HG03354 (cell line): ENCODE measurements around the gene HPS5.
"Not testable (repeated sequence)": the region's sequence is repeated elsewhere in the genome, so short reads cannot be mapped to it uniquely, and the experiment has no call there.

Source experiments
- ATAC-seq: cut with Tn5 transposase; IDR thresholded peaks from one replicate; pipeline ENCODE4 v1.9.1; 2021; ENCODE audit warnings: mild to moderate bottlenecking; ENCODE audit not compliant: unreplicated experiment, poor library complexity, severe bottlenecking

HPS5 gene

DNA sequence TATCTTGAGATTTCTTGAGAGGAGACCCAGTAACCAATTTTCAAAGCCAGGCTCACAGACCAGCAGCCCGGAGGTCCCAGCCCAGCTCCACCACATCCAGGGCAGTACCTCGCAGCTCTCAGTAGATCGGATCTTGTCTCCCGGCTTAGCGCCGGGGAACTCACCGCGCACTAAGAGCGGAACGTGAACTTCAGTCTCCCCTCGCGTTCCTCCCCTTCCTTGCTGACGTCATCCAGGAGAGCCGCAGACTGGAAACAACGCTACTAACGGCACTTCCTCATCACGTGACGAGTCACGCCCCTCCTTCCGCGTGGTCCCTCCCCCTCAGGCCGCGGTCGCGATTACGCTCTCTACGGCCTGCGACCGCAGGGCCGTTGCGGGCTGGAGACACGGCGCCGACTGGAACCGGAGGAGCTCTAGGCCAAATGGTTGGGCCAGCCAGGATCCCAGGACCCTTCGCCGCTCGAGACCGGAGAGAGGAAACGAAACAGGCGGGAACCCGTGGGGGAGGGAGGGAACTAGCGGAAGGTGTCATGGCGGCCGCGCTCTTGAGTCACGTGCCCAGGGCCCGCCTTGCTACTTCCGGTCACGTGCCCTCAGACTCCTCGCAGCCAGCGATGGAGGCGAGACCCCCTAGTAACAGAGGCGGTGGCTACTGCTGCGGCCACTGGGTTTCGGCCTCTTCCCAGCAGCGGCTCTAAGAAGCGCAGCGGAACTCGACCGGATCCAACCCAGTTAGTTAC lies at the start of gene HPS5, which contains the start of gene GTF2H1:
Gene HPS5 (minus strand): TSS at position 172 of the 743 bp plus-strand sequence. CDS start 4,282 bp downstream, outside the sequence.
Gene GTF2H1 (plus strand): TSS at position 599 of the 743 bp plus-strand sequence. CDS start 10,508 bp downstream, outside the sequence.
- ATAC-seq = peak; percentile 90

DNA sequence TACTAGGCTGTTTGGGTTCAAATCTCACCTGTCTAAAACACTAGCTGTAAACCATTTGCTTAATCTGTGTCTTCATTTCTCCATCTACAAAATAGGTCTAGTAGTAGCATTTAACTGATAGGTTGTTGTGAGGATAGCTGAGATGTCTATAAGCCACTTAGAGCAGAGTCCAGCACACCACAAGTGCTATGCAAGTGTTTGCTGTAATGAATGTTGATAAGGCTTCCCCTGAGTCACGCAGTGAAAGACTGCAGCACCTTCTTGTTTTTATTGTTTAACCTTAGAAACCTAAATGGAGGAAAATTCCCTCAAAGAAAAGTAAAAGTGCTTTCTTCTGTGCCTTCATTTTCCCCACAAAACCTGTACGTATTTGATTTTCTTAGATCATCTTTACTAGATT lies 49.3 kb upstream of the HPS5 start:
- no peak for ATAC-seq

DNA sequence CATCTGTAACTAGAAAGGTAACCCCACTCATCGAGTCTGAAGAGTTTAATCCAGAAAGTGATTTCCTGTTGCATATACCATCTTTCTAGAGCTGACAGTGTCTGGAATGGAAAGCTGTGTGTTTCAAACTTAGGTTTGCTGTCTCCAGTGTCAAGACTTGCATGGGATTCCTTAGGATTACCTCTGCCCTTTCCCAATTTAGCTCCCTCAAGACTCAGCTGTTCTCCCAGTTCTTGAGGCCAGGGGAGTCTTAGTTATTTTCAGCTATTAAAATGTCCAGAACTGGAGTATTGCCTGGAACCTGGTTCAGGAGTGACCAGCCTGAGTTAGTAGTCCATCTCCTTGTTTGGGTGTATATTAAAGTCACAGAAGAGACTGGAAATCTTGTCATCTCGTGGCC lies 47.5 kb upstream of the HPS5 start:
- no peak for ATAC-seq

- ATAC-seq = no peak
Observed at GRCh38 chr11:18368221-18368620, 46.3 kb upstream of the HPS5 start.

DNA sequence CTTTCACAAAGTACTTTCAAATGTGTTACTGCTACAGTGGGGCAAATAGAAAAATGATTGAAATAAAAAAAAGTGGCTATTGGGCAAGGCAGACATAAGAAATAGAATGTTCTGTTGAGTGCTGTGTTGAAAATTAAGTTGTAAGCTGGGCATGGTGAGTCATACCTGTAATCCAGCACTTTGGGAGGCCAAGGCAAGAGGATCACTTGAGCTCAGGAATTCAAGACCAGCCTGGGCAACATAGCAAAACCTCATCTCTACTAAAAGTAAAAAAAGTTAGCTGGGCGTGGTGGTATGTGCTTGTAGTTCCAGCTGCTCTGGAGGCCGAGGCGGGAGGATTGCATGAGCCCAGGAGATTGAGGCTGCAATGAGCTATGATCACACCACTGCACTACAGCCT lies 45.5 kb upstream of the HPS5 start:
- ATAC-seq = no peak

DNA sequence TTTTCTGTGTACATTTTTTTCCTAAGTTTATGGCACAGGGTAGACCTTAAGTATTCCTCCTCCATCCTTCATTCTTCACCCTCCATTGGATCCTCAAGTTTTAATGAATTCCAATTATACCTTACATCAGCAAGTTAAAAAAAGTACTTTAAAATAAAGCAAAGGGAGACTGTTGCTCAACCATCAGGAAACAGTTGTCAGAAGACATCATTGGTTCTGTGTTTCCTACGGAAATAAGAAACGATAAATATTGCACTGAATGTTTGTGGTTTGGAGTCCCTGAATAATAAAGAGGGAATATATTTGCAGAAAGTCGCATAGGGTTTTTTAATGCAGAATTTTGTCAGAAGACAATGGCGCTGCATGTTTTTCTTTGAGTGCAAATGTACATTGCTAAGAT lies 44.3 kb upstream of the HPS5 start:
- ATAC-seq = no peak

- no peak for ATAC-seq
Observed at GRCh38 chr11:18365741-18366140, 43.8 kb upstream of the HPS5 start.

DNA sequence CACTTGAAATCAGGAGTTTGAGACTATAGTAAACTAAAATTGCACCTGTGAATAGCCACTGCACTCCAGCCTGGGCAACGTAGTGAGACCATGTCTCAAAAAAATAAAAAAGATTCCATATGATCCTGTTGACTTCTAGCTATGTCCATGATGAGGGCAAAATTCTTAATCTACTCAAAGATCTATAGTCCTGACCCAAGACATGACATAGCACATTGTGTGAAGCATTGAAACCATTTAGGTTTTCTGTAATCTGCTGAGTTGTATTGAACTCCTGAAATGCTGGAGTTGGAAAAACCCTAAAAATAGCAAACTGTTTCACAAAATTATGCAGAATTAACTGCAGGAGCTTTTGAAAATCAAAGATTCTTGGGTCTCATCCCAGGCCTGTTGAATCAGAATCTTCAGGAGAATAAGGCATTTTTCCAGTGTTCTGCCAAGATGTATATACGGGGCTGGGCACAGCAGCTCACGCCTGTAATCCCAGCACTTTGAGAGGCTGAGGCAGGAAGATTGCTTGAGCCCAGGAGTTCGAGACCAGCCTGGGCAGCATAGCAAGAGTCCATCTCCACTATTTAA lies 42.6 kb upstream of the HPS5 start:
- ATAC-seq = no peak

GRCh38 chr11:18361154-18361553 lies 39.2 kb upstream of the HPS5 start:
- ATAC-seq = no peak

GRCh38 chr11:18358646-18359045 lies 36.7 kb upstream of the HPS5 start:
- ATAC-seq = no peak

DNA sequence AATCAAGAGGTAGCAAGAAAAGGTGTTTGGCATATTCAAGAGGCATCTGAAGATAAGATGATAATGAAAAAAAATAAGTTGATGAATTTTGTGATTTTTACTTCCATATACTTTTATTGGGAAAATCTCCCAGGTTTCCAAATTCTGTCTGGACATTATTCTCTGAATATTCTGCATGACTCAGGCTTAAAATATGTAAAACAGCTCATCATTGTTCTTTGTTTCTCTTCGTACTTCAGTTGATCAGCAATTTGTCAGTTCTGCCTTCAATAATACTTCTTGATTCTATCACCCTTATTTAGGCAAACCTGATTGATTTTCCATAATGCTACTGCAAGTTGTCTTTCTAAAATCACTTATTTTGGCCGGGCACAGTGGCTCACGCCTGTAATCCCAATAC lies 30.6 kb upstream of the HPS5 start:
- no peak for ATAC-seq

DNA sequence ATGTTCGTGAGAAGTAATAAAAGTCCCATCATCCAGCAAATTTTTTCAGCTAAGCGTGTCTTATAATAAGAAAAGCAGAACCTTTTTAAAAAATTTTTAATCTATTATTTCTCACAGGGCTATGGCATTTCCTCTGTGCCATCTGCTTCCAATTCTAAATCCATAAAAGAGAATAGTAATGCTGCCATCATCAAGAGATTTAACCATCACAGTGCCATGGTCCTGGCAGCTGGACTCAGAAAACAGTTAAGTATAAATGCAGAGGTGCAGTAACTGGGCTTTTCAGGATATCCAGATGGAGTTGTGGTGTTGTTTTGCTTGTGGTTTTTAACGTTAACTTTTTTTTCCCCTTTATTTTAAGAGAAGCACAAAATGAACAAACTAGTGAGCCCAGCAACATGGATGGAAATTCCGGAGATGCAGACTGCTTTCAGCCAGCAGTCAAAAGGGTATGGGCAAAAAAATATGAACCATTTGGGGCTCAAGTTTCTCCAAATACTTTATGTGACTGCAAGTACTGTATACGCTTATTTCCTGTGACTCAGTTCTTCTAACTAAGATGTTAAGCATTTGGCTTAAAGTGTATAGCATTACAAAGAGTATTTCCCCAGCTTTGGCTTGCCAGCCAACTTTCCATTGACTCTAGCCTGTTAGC lies 25.7 kb upstream of the HPS5 start:
- no peak for ATAC-seq

- no peak for ATAC-seq
Observed at GRCh38 chr11:18332891-18333290, 11.0 kb upstream of the HPS5 start.

- no peak for ATAC-seq
Observed at GRCh38 chr11:18332302-18332701, 10.4 kb upstream of the HPS5 start.

- ATAC-seq = no peak
Observed at GRCh38 chr11:18330921-18331320, 9.0 kb upstream of the HPS5 start.

GRCh38 chr11:18329196-18329870 lies 7.4 kb upstream of the HPS5 start:
- ATAC-seq = peak; percentile 88

DNA sequence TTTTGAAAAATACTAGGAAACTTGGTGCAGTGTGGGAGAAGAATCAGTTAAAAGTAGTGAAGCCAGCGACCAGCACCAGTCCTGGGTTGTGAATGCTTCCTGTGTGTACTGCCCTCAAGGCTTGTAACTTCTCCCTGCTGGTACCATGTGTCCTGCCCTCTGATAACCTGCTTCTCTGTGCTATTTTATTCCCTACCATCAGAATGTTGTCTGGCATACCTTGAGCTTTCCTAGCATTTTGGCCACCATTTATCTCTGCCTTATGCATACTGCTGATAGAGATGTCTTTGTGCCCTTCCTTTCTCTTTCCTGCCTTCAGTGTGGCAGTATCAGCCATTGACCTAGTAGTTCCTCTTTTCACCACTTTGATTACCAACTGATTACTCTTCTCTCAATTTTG lies 2.4 kb upstream of the HPS5 start:
- no peak for ATAC-seq

DNA sequence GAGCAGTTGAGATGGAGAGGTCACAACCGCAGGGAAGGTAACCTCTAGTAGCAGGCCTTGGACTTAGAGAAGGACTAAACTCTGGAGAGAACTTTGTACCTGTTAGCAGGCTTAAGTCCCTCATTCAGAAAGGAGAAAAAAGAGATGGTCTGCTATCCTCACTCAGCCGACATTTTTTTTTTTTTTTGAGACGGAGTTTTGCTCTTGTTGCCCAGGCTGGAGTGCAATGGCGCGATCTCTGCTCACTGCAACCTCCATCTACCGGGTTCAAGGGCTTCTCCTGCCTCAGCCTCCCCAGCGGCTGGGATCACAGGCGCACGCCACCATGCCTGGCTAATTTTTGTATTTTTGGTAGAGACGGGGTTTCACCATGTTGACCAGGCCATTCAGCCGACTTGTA lies 1.9 kb upstream of the HPS5 start:
- not testable (repeated sequence) for ATAC-seq

- ATAC-seq = no peak
Observed at GRCh38 chr11:18322818-18323570, 1.1 kb upstream of the HPS5 start.

- peak; percentile 17 for ATAC-seq
Observed at GRCh38 chr11:18321578-18321968, 367 bp downstream of the HPS5 start.
